K562 (cell line): ENCODE results near the gene CTCF. TPM values are rescaled to one million over a fixed set of nuclear protein-coding genes. Genes with fewer than 3 reads are reported as not detected.
A peak's percentile ranks its signal among the peaks of the same experiment; 100 is the strongest.

ENCODE experiments used
- ATAC-seq: fragments of 200-7000 bp; cut with Tn5 transposase; 3 replicates; pipeline ENCODE4 v1.9.1; 2020; ENCODE audit warnings: moderate library complexity
- BruUV-seq: library from RNA; stranded (reverse); fragments of 400-500 nt; replicated peaks from 2 replicates; lab custom pipeline; 2021; lab: Mats Ljungman, UMichigan
- CTCF ChIA-PET: fragments of 300-600 bp; formaldehyde crosslinking; extraction: SDS; loops from one replicate; lab custom pipeline; 2021; ENCODE audit warnings: low intra/inter-chr PET ratio; lab: Yijun Ruan, JAX
- POLR2A ChIA-PET: fragments of 300-600, 350-650 bp; sonication (Branson Sonifier 250); formaldehyde crosslinking; extraction: SDS; loops from one replicate; lab custom pipeline; 2021; ENCODE audit warnings: antibody characterized with exemption, inconsistent platforms; lab: Yijun Ruan, JAX
- DNase-seq, 4 experiments: peaks; one replicate each; pipeline versions ENCODE4 v3.0.0 to v3.0.0-alpha.2; 2011 to 2018; ENCODE audit warnings: low spot score in 3 of 4, mixed read lengths in 3 of 4; ENCODE audit errors: extremely low read depth in 1 of 4
- FAIRE-seq: peaks from 2 replicates; lab custom pipeline; 2011; peaks lifted over from hg19 to GRCh38; lab: Jason Lieb, UNC
- H2AFZ ChIP-seq: 2 replicates; pipeline ENCODE4 v1.6.0; 2011; ENCODE audit warnings: low read depth, low read length, control low read depth, inconsistent platforms
- H3K27ac ChIP-seq: fragments of 200-600 bp; 3 replicates; pipeline ENCODE4 v1.8.0; 2011; ENCODE audit warnings: low read depth, mild to moderate bottlenecking, control low read depth, inconsistent platforms, low read length, moderate library complexity, mixed read lengths; ENCODE audit errors: extremely low read depth
- H3K27me3 ChIP-seq, 2 experiments: fragments of 300-600 bp in 1 of 2; 2 replicates in 1 of 2; 3 replicates in 1 of 2; pipeline versions ENCODE4 v1.6.0 to v1.8.0; 2011; ENCODE audit warnings: inconsistent platforms in 2 of 2, low read length in 2 of 2, mild to moderate bottlenecking in 1 of 2, mixed read lengths in 1 of 2, moderate library complexity in 1 of 2; ENCODE audit not compliant: control insufficient read depth in 2 of 2, insufficient read depth in 2 of 2
- H3K36me3 ChIP-seq: fragments of 300-600 bp; 3 replicates; pipeline ENCODE4 v1.8.0; 2011; ENCODE audit warnings: mild to moderate bottlenecking, low read length, inconsistent platforms; ENCODE audit not compliant: control insufficient read depth, insufficient read depth
- H3K4me1 ChIP-seq, 2 experiments: fragments of 200-600 bp in 1 of 2; replicated peaks in 1 of 2; 2 replicates in 1 of 2; 3 replicates in 1 of 2; pipeline versions ENCODE4 v1.5.1 to v1.8.0; 2011; ENCODE audit warnings: inconsistent platforms in 2 of 2, low read length in 2 of 2, mild to moderate bottlenecking in 1 of 2, mixed read lengths in 1 of 2, moderate library complexity in 1 of 2; ENCODE audit not compliant: control insufficient read depth in 2 of 2, insufficient read depth in 2 of 2
- H3K4me2 ChIP-seq: 2 replicates; pipeline ENCODE4 v1.6.1; 2011; ENCODE audit warnings: low read length, control low read depth, inconsistent platforms, mixed read lengths; ENCODE audit not compliant: insufficient read depth
- H3K4me3 ChIP-seq: fragments of 200-600 bp; sonication (generic), shearing (Covaris generic); 2 replicates; pipeline ENCODE4 v1.5.1; 2016; ENCODE audit warnings: control low read depth, inconsistent platforms
- H3K79me2 ChIP-seq: fragments of 200-600 bp; 3 replicates; pipeline ENCODE4 v1.8.0; 2011; ENCODE audit warnings: low read length, inconsistent platforms; ENCODE audit not compliant: control insufficient read depth, insufficient read depth
- H3K9ac ChIP-seq, 2 experiments: 2 replicates each; pipeline versions ENCODE4 v1.6.0 to v1.6.1; 2011; ENCODE audit warnings: low read depth in 2 of 2, low read length in 2 of 2, control low read depth in 1 of 2, inconsistent platforms in 1 of 2, mild to moderate bottlenecking in 1 of 2, mixed read lengths in 1 of 2; ENCODE audit not compliant: insufficient read depth in 1 of 2
- H3K9me1 ChIP-seq: one replicate; pipeline ENCODE4 v1.6.0; 2011; ENCODE audit warnings: inconsistent platforms, mild to moderate bottlenecking, low read length, moderate library complexity; ENCODE audit not compliant: control insufficient read depth, insufficient read depth
- H3K9me3 ChIP-seq: replicated peaks from 2 replicates; pipeline ENCODE4 v1.5.1; 2011; ENCODE audit warnings: low read depth, low read length, inconsistent platforms; ENCODE audit not compliant: control insufficient read depth, insufficient read depth
- H4K20me1 ChIP-seq: replicated peaks from 2 replicates; pipeline ENCODE4 v1.6.1; 2011; ENCODE audit warnings: low read length, inconsistent platforms, mixed read lengths; ENCODE audit not compliant: control insufficient read depth, insufficient read depth
- ARNT ChIP-seq, 2 experiments: fragments of 450-650 bp; IDR thresholded peaks; 2 replicates each; pipeline ENCODE4 v1.6.1; 2016; ENCODE audit warnings: mild to moderate bottlenecking in 1 of 2
- BHLHE40 ChIP-seq: IDR thresholded peaks from 2 replicates; pipeline ENCODE4 v1.6.1; 2011; ENCODE audit warnings: low read length, improper control_type of control experiment
- DLX4 ChIP-seq: fragments of 250-450 bp; sonication (Bioruptor Pico); IDR thresholded peaks from 2 replicates; pipeline ENCODE4 v1.6.1; 2021; ENCODE audit warnings: mild to moderate bottlenecking
- EHMT2 ChIP-seq: fragments of 450-650 bp; IDR thresholded peaks from 2 replicates; pipeline ENCODE4 v1.6.1; 2018; ENCODE audit warnings: antibody characterized with exemption
- MAFG ChIP-seq: fragments of 450-650 bp; conservative IDR thresholded peaks from 2 replicates; pipeline ENCODE4 v1.6.1; 2016; ENCODE audit warnings: missing genetic modification characterization, missing compliant biosample characterization
- OTX1 ChIP-seq: fragments of 450-650 bp; formaldehyde crosslinking; IDR thresholded peaks from 2 replicates; pipeline ENCODE4 v1.4.0; 2022; ENCODE audit warnings: mild to moderate bottlenecking
- SOX6 ChIP-seq: fragments of 450-650 bp; IDR thresholded peaks from 2 replicates; pipeline ENCODE4 v1.6.1; 2014; ENCODE audit warnings: mild to moderate bottlenecking
- STAT5A ChIP-seq: IDR thresholded peaks from 2 replicates; pipeline ENCODE4 v1.6.1; 2012; ENCODE audit warnings: low read length, inconsistent platforms, borderline replicate concordance
- THRB ChIP-seq: fragments of 450-650 bp; formaldehyde crosslinking; conservative IDR thresholded peaks from 2 replicates; pipeline ENCODE4 v1.4.0; 2022; ENCODE audit warnings: mild to moderate bottlenecking, missing genetic modification characterization
- TSC22D4 ChIP-seq: fragments of 450-650 bp; IDR thresholded peaks from 2 replicates; pipeline ENCODE4 v1.6.1; 2016; ENCODE audit warnings: missing genetic modification characterization, missing biosample characterization, control low read depth
- ZBED1 ChIP-seq: IDR thresholded peaks from 2 replicates; pipeline ENCODE4 v1.6.1; 2014
- ZBTB33 ChIP-seq: sonication (generic); formaldehyde crosslinking; IDR thresholded peaks from 2 replicates; pipeline ENCODE4 v1.8.1; 2023; ENCODE audit warnings: mild to moderate bottlenecking, missing genetic modification reagents
- ZBTB9 ChIP-seq: fragments of 450-650 bp; formaldehyde crosslinking; IDR thresholded peaks from 2 replicates; pipeline ENCODE4 v1.4.0; 2020; ENCODE audit warnings: mild to moderate bottlenecking, moderate library complexity
- ZZZ3 ChIP-seq: fragments of 450-650 bp; IDR thresholded peaks from 2 replicates; pipeline ENCODE4 v1.6.1; 2016; ENCODE audit warnings: antibody characterized with exemption, mild to moderate bottlenecking, moderate library complexity
- WGBS: fragments of 100-300 bp; shearing (Covaris generic); methylation state at CpG from one replicate; pipeline ENCODE4 v1.1.6; 2016; ENCODE audit warnings: low coverage, mixed read lengths; ENCODE audit not compliant: insufficient coverage; ENCODE audit errors: missing lambda C conversion rate; 5-methylcytosine and 5-hydroxymethylcytosine counted together
- in situ Hi-C: fragments of 300-500 bp; cut with MboI; formaldehyde crosslinking; loops from 4 replicates; pipeline ENCODE4 v1.15.0; 2018; ENCODE audit warnings: inconsistent platforms, mixed read lengths
- intact Hi-C: fragments of 100-400 bp; cut with micrococcal nuclease; formaldehyde crosslinking; loops from 2 replicates; pipeline ENCODE4 v1.14.2; 2022
- polyA plus RNA-seq, 8 experiments: library from polyadenylated mRNA; depleted of rRNA in 4 of 8; stranded (reverse) in 5 of 8; unstranded in 3 of 8; fragments of >200 nt; fragmentation: Nextera tagmentation in 2 of 8; fragmentation: Illumina TruSeq in 1 of 8; extraction: Ambion mirVana in 2 of 8; extraction: Trizol in 1 of 8; gene quantifications; 2 replicates each; pipeline versions ENCODE4 v1.2.1 to v1.2.3, GENCODE V29; 2011 to 2014; ENCODE audit warnings: inconsistent platforms in 1 of 8, missing spikeins in 1 of 8
- total RNA-seq, 7 experiments: library from RNA; depleted of rRNA in 6 of 7; stranded (reverse); fragments of >200 nt in 6 of 7; fragmentation: Illumina TruSeq in 2 of 7; extraction: Trizol in 2 of 7; gene quantifications; 2 replicates each; pipeline versions ENCODE4 v1.2.1 to v1.2.3, GENCODE V29; 2011 to 2021; ENCODE audit warnings: low replicate concordance in 1 of 7

Gene CTCF
- total and polyA plus RNA-seq, 9 of the 15 experiments (the other 6 are each of a cell fraction or from before 2014, with no cell fraction given): 7.8 to 49.2 (median 33.9) TPM

GRCh38 chr16:67663151-67663876 is 101.0 kb downstream of the CTCF start (continued):
- peak; percentile 83 for TF ChIP-seq ZBTB33

- H4K20me1 ChIP-seq: peaks cover 6% of the 10 kb centered on the region; the same call in 1 of the 2 replicates
- FAIRE-seq: no peak
- BruUV-seq: no TSS peak
- in situ Hi-C loops: no loop called here
- H3K4me2 ChIP-seq: no peak overlapping the region
- DNase-seq: no peak
- no peak overlapping the region for H3K4me3 ChIP-seq
- H3K36me3 ChIP-seq: peaks cover 9% of the 10 kb centered on the region; the same call in 2 of the 3 replicates
- H3K9me1 ChIP-seq: no peaks in the 10 kb centered on the region
- no peak for ATAC-seq
- H2AFZ ChIP-seq: no peak overlapping the region
- no peak overlapping the region for H3K9ac ChIP-seq
- H3K9me3 ChIP-seq: no peaks in the 10 kb centered on the region
- H3K27me3 ChIP-seq: no peaks in the 10 kb centered on the region
- intact Hi-C loops: no loop called here
- peaks cover 14% of the 10 kb centered on the region for H3K79me2 ChIP-seq
- POLR2A ChIA-PET: interaction anchor here (0.7 to 1.2 kb wide), 3 partner anchors 9 to 101 kb away, joined by 3 read pairs; partner anchors contain the start of gene CTCF
- H3K27ac ChIP-seq: no peak overlapping the region
- 96% methylated on average over 6 of the region's 6 CpGs for WGBS
- peaks cover 17 to 75% of the 10 kb centered on the region in 2 experiments for H3K4me1 ChIP-seq
- CTCF ChIA-PET: interaction anchor here (0.6 kb wide), 1 partner anchor 138 kb away, joined by 3 read pairs; no protein-coding TSS in a partner anchor
- TF ChIP-seq ZBED1 (no peak), EHMT2 (no peak), BHLHE40 (no peak), OTX1 (CRISPR knock-in tag) (no peak), ZBTB9 (CRISPR knock-in tag) (no peak), TSC22D4 (tag) (no peak), STAT5A (no peak), DLX4 (no peak), SOX6 (no peak), ZZZ3 (no peak), ARNT (IDR thresholded peaks at IDR 0.05) (no peak), THRB (CRISPR knock-in tag) (no peak), MAFG (no peak)
These were observed 101.5 kb downstream of the CTCF start for GRCh38 chr16:67663877-67664222.
